Ovary (tissue), 9 donors: ENCODE results near the gene TRANK1. TPM values are rescaled to one million over a fixed set of nuclear protein-coding genes. Genes with fewer than 3 reads are reported as not detected.

ENCODE experiments used
- DNase-seq, 5 donors: peaks; one replicate each; pipeline ENCODE4 v3.0.0-alpha.2; 2019 to 2020
- H3K27ac ChIP-seq, 2 donors: fragments of 200-600 bp; one replicate each; pipeline versions ENCODE4 v1.5.1 to v1.8.0; 2019 to 2022
- H3K27me3 ChIP-seq: fragments of 200-600 bp; one replicate; pipeline ENCODE4 v1.8.0; 2022
- H3K36me3 ChIP-seq: fragments of 200-600 bp; sonication (generic); one replicate; pipeline ENCODE4 v1.5.1; 2019
- H3K4me1 ChIP-seq: one replicate; pipeline ENCODE4 v1.8.1; 2013; ENCODE audit warnings: mild to moderate bottlenecking, moderate library complexity; ENCODE audit not compliant: insufficient read depth
- H3K4me3 ChIP-seq: fragments of 200-600 bp; sonication (generic); one replicate; pipeline ENCODE4 v1.5.1; 2017
- H3K9me3 ChIP-seq, 2 donors: fragments of 200-600 bp in 1 of 2; sonication (generic) in 1 of 2; one replicate each; pipeline versions ENCODE4 v1.5.1 to v1.8.1; 2013 to 2019; ENCODE audit warnings: mild to moderate bottlenecking in 1 of 2, moderate library complexity in 1 of 2
- CTCF ChIP-seq, 3 donors: fragments of 450-650 bp in 2 of 3; fragments of 200-600 bp in 1 of 3; IDR thresholded peaks; one replicate each; pipeline versions ENCODE4 v1.5.1 to v1.8.0; 2016 to 2022; ENCODE audit warnings: antibody characterized with exemption in 3 of 3, mild to moderate bottlenecking in 1 of 3
- EP300 ChIP-seq: sonication (generic); formaldehyde crosslinking; IDR thresholded peaks from one replicate; pipeline ENCODE4 v1.6.1; 2017; ENCODE audit warnings: antibody characterized with exemption
- POLR2A ChIP-seq: fragments of 450-650 bp; IDR thresholded peaks from one replicate; pipeline ENCODE4 v1.6.1; 2017; ENCODE audit warnings: antibody characterized with exemption, mild to moderate bottlenecking, moderate library complexity
- WGBS, 3 donors: extraction: QIAGEN DNeasy Blood & Tissue Kit in 1 of 3; methylation state at CpG; one replicate each; pipeline versions ENCODE4 v1.1.5 to v1.1.7; 2013 to 2017; 5-methylcytosine and 5-hydroxymethylcytosine counted together
- intact Hi-C, 4 donors: fragments of 100-400 bp; cut with DNase I; formaldehyde crosslinking; loops; one replicate each; pipeline versions ENCODE4 v1.11.0 to v1.15.1; 2022 to 2023
- polyA plus RNA-seq, 2 donors: library from polyadenylated mRNA; stranded (reverse); fragments of 200-250 nt in 1 of 2; fragments of 350-450 nt in 1 of 2; fragmentation: Illumina TruSeq in 1 of 2; extraction: RNeasy Lipid Tissue Mini Kit (QIAGEN cat#74804) in 1 of 2; gene quantifications; one replicate each; pipeline ENCODE4 v1.2.3, GENCODE V29; 2013 to 2014
- total RNA-seq, 7 donors: library from RNA; depleted of rRNA in 2 of 7; stranded (reverse); fragments of >200 nt in 2 of 7; fragmentation: NEBNext Ultra II Directional in 3 of 7; extraction: Animal tissue kit (Norgen Biotek cat#: 25700) in 3 of 7; gene quantifications; one replicate each; pipeline versions ENCODE4 v1.1.0 to v1.2.4, GENCODE V29; 2016 to 2023
- donor health status: DM: no; HTN: no; CAD: no; lungs with moderate emphysema.
- donor health status: DM: no; HTN: no; CAD: no.
- donor health status: Bipolar disorder and iron deficiency.
- donor health status: DM: yes; HTN: yes; CAD: no.
- donor health status: DM: no; HTN: no; CAD: no.
- donor health status: DM: yes; HTN: yes; CAD: no.

Gene TRANK1
- total and polyA plus RNA-seq, 9 donors = 10.7 to 42.4 (median 24.6) TPM

- 53 to 69% (median 61%) methylated on average over 4 of the region's 4 CpGs for WGBS, 3 donors
- Histone ChIP-seq H3K4me3 (no peak overlapping the region), H3K27me3 (no peaks in the 10 kb centered on the region), H3K9me3 (no peaks in the 10 kb centered on the region), H3K4me1 (no peaks in the 10 kb centered on the region), H3K36me3 (no peaks in the 10 kb centered on the region), H3K27ac (no peak overlapping the region)
- no peak for DNase-seq
- intact Hi-C loops = no loop called here
- TF ChIP-seq EP300 (no peak), POLR2A (no peak), CTCF (IDR thresholded peaks at IDR 0.05) (no peak)
Measured at GRCh38 chr3:36843065-36844051, 101.5 kb downstream of the TRANK1 start.

- Histone ChIP-seq H3K27ac (no peak overlapping the region), H3K4me1 (no peaks in the 10 kb centered on the region), H3K4me3 (no peak overlapping the region), H3K9me3 (no peaks in the 10 kb centered on the region), H3K27me3 (no peaks in the 10 kb centered on the region), H3K36me3 (no peaks in the 10 kb centered on the region)
- TF ChIP-seq POLR2A (no peak), CTCF (IDR thresholded peaks at IDR 0.05) (no peak), EP300 (no peak)
- 94 to 96% (median 95%) methylated on average over 5 of the region's 5 CpGs for WGBS, 3 donors
- intact Hi-C loops = no loop called here
- no peak for DNase-seq
Measured at GRCh38 chr3:36842275-36842674, 102.6 kb downstream of the TRANK1 start.

- Histone ChIP-seq H3K36me3 (no peaks in the 10 kb centered on the region), H3K4me3 (no peak overlapping the region), H3K27me3 (no peaks in the 10 kb centered on the region), H3K4me1 (no peaks in the 10 kb centered on the region), H3K9me3 (no peaks in the 10 kb centered on the region), H3K27ac (no peak overlapping the region)
- WGBS, 3 donors = 81 to 86% (median 85%) methylated on average over 5 of the region's 5 CpGs
- DNase-seq = no peak
- TF ChIP-seq EP300 (no peak), CTCF (IDR thresholded peaks at IDR 0.05) (no peak), POLR2A (no peak)
- intact Hi-C loops = no loop called here
Measured at GRCh38 chr3:36840453-36840921, 104.4 kb downstream of the TRANK1 start.

- DNase-seq = no peak
- Histone ChIP-seq H3K27ac (no peak overlapping the region), H3K9me3 (no peaks in the 10 kb centered on the region), H3K4me1 (no peaks in the 10 kb centered on the region), H3K36me3 (no peaks in the 10 kb centered on the region), H3K27me3 (no peaks in the 10 kb centered on the region), H3K4me3 (no peak overlapping the region)
- intact Hi-C loops = no loop called here
- TF ChIP-seq CTCF (IDR thresholded peaks at IDR 0.05) (no peak), POLR2A (no peak)
- 65 to 67% (median 66%) methylated on average over 3 of the region's 3 CpGs for WGBS, 3 donors
Measured at GRCh38 chr3:36837089-36837488, 107.8 kb downstream of the TRANK1 start.
